ENCODE data around the gene PABPC4L.

GRCh38 chr4:134219043-134219442 lies 17.5 kb upstream of the PABPC4L start:
- no peak for TF ChIP-seq CTCF (conservative IDR thresholded peaks at IDR 0.05; ENCODE audit: low read length)
- TF ChIP-seq EZH2phosphoT487 (IDR thresholded peaks at IDR 0.05; ENCODE audit: borderline replicate concordance, low read depth, low read length) = no peak

All from OCI-LY7 (cell line).